Suprapubic skin (tissue), 4 donors: ENCODE results near the gene SBK1. TPM values are rescaled to one million over a fixed set of nuclear protein-coding genes. Genes with fewer than 3 reads are reported as not detected.
A peak's percentile ranks its signal among the peaks of the same experiment; 100 is the strongest.

Experiments
- DNase-seq, 2 donors: peaks; one replicate each; pipeline ENCODE4 v3.0.0-alpha.2; 2019; ENCODE audit warnings: low spot score in 2 of 2
- H3K27ac ChIP-seq: fragments of 200-600 bp; sonication (generic); one replicate; pipeline ENCODE4 v1.5.1; 2019
- H3K27me3 ChIP-seq: fragments of 200-600 bp; sonication (generic); one replicate; pipeline ENCODE4 v1.5.1; 2019
- H3K36me3 ChIP-seq: fragments of 200-600 bp; sonication (generic); one replicate; pipeline ENCODE4 v1.5.1; 2019
- H3K4me1 ChIP-seq: fragments of 200-600 bp; sonication (generic); one replicate; pipeline ENCODE4 v1.5.1; 2019
- H3K4me3 ChIP-seq: fragments of 200-600 bp; sonication (generic); one replicate; pipeline ENCODE4 v1.5.1; 2019; ENCODE audit warnings: mild to moderate bottlenecking
- H3K9me3 ChIP-seq: fragments of 200-600 bp; sonication (generic); one replicate; pipeline ENCODE4 v1.5.1; 2019
- EP300 ChIP-seq: sonication (generic); formaldehyde crosslinking; IDR thresholded peaks from one replicate; pipeline ENCODE4 v1.6.1; 2017; ENCODE audit warnings: antibody characterized with exemption
- POLR2A ChIP-seq, 2 donors: fragments of 450-650 bp; IDR thresholded peaks; one replicate each; pipeline ENCODE4 v1.6.1; 2017; ENCODE audit warnings: antibody characterized with exemption in 2 of 2, mild to moderate bottlenecking in 2 of 2, moderate library complexity in 2 of 2
- POLR2AphosphoS5 ChIP-seq, 3 donors: sonication (generic); formaldehyde crosslinking; IDR thresholded peaks; one replicate each; pipeline ENCODE4 v1.6.1; 2017; ENCODE audit warnings: antibody characterized with exemption in 3 of 3
- WGBS: methylation state at CpG from one replicate; pipeline ENCODE4 v1.1.5; 2018; 5-methylcytosine and 5-hydroxymethylcytosine counted together
- total RNA-seq, 4 donors: library from RNA; depleted of rRNA; stranded (reverse); fragments of >200 nt; gene quantifications; one replicate each; pipeline ENCODE4 v1.1.0, GENCODE V29; 2016
- TF ChIP-seq, protein P1 (sequence below), 2 donors: fragments of 200-600 bp in 1 of 2; fragments of 450-650 bp in 1 of 2; sonication (generic) in 1 of 2; IDR thresholded peaks; one replicate each; pipeline ENCODE4 v1.5.1; 2016 to 2019; ENCODE audit warnings: antibody characterized with exemption in 2 of 2, mild to moderate bottlenecking in 1 of 2, moderate library complexity in 1 of 2

Gene SBK1
- total RNA-seq, 4 donors from 2014 or later = 0.49 to 2.7 (median 2.2) TPM

- peaks cover 39% of the 10 kb centered on the region for H3K27me3 ChIP-seq
- DNase-seq = no peak
- no peaks in the 10 kb centered on the region for H3K9me3 ChIP-seq
- H3K36me3 ChIP-seq = no peaks in the 10 kb centered on the region
- H3K4me3 ChIP-seq = no peak overlapping the region
- H3K4me1 ChIP-seq = peaks cover 9% of the 10 kb centered on the region
- WGBS = 77% methylated on average over 4 of the region's 4 CpGs
- no peak overlapping the region for H3K27ac ChIP-seq
- TF ChIP-seq POLR2A (IDR thresholded peaks at IDR 0.05) = no peak
- TF ChIP-seq, protein P1, sequence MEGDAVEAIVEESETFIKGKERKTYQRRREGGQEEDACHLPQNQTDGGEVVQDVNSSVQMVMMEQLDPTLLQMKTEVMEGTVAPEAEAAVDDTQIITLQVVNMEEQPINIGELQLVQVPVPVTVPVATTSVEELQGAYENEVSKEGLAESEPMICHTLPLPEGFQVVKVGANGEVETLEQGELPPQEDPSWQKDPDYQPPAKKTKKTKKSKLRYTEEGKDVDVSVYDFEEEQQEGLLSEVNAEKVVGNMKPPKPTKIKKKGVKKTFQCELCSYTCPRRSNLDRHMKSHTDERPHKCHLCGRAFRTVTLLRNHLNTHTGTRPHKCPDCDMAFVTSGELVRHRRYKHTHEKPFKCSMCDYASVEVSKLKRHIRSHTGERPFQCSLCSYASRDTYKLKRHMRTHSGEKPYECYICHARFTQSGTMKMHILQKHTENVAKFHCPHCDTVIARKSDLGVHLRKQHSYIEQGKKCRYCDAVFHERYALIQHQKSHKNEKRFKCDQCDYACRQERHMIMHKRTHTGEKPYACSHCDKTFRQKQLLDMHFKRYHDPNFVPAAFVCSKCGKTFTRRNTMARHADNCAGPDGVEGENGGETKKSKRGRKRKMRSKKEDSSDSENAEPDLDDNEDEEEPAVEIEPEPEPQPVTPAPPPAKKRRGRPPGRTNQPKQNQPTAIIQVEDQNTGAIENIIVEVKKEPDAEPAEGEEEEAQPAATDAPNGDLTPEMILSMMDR (IDR thresholded peaks at IDR 0.05) = no peak
- TF ChIP-seq POLR2AphosphoS5 (IDR thresholded peaks at IDR 0.05) = no peak
- no peak for TF ChIP-seq EP300
These were observed 35.1 kb upstream of the SBK1 start for GRCh38 chr16:28257256-28257655.

- WGBS = 0% methylated on average over 8 of the region's 18 CpGs
- H3K4me3 ChIP-seq = peak overlapping the region; percentile 24
These were observed 33.8 kb upstream of the SBK1 start for GRCh38 chr16:28258567-28258966.

GRCh38 chr16:28259091-28259780 lies 33.1 kb upstream of the SBK1 start:
- Histone ChIP-seq H3K4me3 (no peak overlapping the region), H3K27me3 (peaks cover 41% of the 10 kb centered on the region), H3K27ac (no peak overlapping the region), H3K4me1 (peaks cover 9% of the 10 kb centered on the region), H3K9me3 (no peaks in the 10 kb centered on the region), H3K36me3 (no peaks in the 10 kb centered on the region)
- no peak for DNase-seq
- TF ChIP-seq EP300 (no peak), POLR2A (IDR thresholded peaks at IDR 0.05) (no peak)
- TF ChIP-seq, protein P1 (IDR thresholded peaks at IDR 0.05) = no peak
- WGBS = 71% methylated on average over 13 of the region's 29 CpGs

More at GRCh38 chr16:28258567-28258966, 33.8 kb upstream of the SBK1 start:
- Histone ChIP-seq H3K4me1 (peaks cover 9% of the 10 kb centered on the region), H3K36me3 (no peaks in the 10 kb centered on the region), H3K9me3 (no peaks in the 10 kb centered on the region), H3K27me3 (peaks cover 41% of the 10 kb centered on the region), H3K27ac (no peak overlapping the region)
- DNase-seq = no peak
- no peak for TF ChIP-seq EP300
- no peak for TF ChIP-seq POLR2A (IDR thresholded peaks at IDR 0.05)
- TF ChIP-seq, protein P1 (IDR thresholded peaks at IDR 0.05) = no peak
- TF ChIP-seq POLR2AphosphoS5 (IDR thresholded peaks at IDR 0.05) = no peak

DNA sequence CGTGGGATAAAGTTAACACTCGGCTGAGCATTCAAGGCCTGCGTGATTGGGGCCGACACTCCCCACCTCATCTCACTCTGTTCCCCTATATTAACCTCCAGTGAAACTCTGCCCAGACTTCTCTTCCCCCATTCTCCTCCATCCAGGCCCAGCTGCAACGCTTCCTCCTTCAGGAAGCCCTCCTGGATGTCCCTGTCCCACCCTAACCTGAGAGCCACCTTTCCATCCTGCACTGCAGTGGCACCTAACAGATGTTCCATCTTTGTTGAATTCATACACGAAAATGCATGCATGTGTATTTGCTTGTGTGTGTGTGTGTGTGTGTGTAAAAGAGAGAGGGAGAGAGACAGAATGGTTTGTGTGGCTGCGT lies 32.6 kb upstream of the SBK1 start:
- Histone ChIP-seq H3K9me3 (no peaks in the 10 kb centered on the region), H3K27ac (no peak overlapping the region), H3K4me3 (no peak overlapping the region), H3K36me3 (no peaks in the 10 kb centered on the region), H3K4me1 (peaks cover 9% of the 10 kb centered on the region), H3K27me3 (peaks cover 41% of the 10 kb centered on the region)
- DNase-seq = no peak
- no peak for TF ChIP-seq EP300
- no peak for TF ChIP-seq POLR2A (IDR thresholded peaks at IDR 0.05)
- TF ChIP-seq, protein P1 (IDR thresholded peaks at IDR 0.05) = no peak
- no peak for TF ChIP-seq POLR2AphosphoS5 (IDR thresholded peaks at IDR 0.05)
- 79% methylated on average over 7 of the region's 7 CpGs for WGBS

DNA sequence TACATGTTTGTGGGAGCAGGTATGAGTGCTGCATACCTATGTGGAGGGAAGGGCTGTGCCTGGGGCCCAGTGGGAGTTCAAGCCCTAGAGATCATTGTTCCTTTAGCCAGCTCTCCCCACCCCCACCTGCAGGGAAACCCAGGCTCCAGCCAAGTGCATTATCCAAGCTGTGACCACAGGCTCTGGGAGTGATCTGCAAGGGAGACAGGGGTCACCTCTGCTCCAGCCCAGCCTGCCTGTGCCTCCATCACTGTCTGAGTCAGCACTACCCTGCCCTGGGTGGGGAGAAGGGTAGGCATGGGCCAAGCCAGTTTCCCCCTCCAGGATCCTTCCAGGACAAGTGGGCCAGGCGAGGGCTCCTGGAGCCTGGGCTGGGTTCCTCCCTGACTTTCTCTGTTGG lies 32.1 kb upstream of the SBK1 start:
- H3K27ac ChIP-seq = no peak overlapping the region
- peaks cover 9% of the 10 kb centered on the region for H3K4me1 ChIP-seq
- H3K36me3 ChIP-seq = no peaks in the 10 kb centered on the region
- H3K9me3 ChIP-seq = no peaks in the 10 kb centered on the region
- TF ChIP-seq POLR2AphosphoS5 (IDR thresholded peaks at IDR 0.05) (no peak), POLR2A (IDR thresholded peaks at IDR 0.05) (no peak), EP300 (no peak)
- TF ChIP-seq, protein P1 (IDR thresholded peaks at IDR 0.05) = no peak
- DNase-seq = no peak
- no peak overlapping the region for H3K4me3 ChIP-seq
- H3K27me3 ChIP-seq = peaks cover 41% of the 10 kb centered on the region
- 86% methylated on average over 1 of the region's 1 CpG for WGBS
